Measurements from ENCODE around the gene ABCB11.

GRCh38 chr2:169007356-169007755 lies 23.8 kb downstream of the ABCB11 start:
- no peak for TF ChIP-seq CTCF (IDR thresholded peaks at IDR 0.05; ENCODE audit: low read depth, low read length)
- TF ChIP-seq MYC (IDR thresholded peaks at IDR 0.05; ENCODE audit: low read depth, low read length) = no peak
- TF ChIP-seq POLR2A (IDR thresholded peaks at IDR 0.05; ENCODE audit: extremely low read depth, insufficient read length) = no peak
- no peak for TF ChIP-seq MAX (IDR thresholded peaks at IDR 0.05; ENCODE audit: low read depth, low read length)
